Measurements from ENCODE around the gene TRUB1.

Gene TRUB1

GRCh38 chr10:114982989-114983388 is 45.0 kb downstream of the TRUB1 start:
- no peak for DNase-seq

DNA sequence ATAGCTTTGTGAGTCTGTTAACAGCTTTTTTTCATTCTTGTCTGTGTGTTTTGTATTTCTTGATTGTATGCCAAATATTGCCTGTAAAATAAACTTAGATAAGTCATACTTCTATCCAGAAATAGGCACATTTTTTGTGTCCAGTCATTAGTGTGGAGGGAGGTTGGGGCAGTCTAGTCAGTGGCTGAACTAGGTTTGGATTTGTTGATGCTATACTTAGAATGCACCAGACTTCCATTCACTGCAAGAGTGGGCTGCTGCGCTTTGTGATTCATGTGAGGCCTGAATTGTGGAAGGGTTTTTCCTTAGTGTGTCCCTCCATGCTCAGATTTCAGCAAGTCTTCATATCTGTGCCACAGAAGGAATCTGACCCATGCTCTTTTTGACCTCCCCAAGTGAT is 50.0 kb downstream of the TRUB1 start:
- DNase-seq: no peak

DNA sequence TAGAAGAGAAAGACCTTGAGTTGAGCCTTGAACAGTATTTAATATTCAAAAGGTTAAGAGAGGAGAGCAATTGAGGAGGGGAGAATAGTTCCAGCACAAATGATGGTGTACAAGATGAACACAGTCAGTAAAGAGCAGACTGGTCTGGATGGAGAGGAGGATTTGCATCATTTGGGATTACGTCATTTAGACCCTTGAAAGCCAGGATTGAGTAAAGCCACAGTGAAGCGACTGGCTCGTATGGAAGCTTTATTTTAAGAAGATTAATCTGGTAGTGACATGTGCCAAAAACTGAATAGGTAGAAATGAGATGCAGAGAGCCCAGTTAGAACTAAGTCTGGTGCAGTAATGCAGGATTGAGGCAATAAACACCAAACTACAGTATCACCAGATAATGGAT is 52.6 kb downstream of the TRUB1 start:
- no peak for DNase-seq

DNA sequence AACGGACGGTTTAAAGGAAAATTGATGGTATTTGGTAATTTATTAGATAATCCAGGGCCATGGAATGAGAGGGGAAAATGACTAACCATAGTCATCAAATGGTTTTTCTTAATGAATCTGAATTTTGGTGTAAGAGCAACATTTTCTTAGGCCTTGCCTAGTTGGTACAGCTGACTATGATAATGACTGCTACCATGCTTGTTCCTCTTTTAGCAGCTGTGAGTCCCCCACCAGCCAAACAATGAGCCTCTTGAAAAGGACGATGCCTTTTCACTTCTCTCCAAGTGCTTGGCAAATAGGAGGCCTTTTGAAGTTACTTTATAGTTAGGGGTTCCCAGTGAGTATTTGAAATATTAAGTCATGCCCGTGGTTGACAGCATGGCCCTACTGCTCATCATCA is 53.0 kb downstream of the TRUB1 start:
- no peak for DNase-seq

DNA sequence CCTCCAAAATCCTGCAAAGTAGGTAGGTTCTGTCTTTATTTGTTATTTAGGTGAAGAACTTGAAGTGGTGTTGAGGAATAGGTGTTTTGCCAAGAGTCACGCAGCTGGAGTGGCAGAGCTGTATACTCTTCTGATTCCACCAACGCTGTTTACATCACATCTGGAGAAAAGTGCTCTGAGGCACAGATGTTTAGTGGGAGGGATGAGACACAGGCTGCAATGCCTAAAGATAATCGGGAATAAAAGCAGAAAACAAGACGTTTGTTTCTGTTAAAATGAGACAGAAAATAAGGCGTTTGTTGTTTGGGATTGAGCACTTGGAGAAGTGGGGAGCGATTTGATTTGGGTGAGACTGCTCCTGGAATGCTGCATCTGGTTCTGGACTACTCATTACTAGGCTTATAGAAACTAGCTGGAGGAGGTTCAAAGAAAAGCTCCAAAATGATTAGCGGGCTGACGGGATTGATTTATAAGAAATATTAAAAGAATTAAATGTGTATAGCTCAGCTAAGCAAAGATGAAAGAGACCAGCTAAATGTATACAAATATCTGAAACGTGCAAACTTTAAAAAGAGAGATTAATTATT is 54.3 kb downstream of the TRUB1 start:
- no peak for DNase-seq

GRCh38 chr10:114995468-114996247 is 57.7 kb downstream of the TRUB1 start:
- DNase-seq: no peak

GRCh38 chr10:114996542-114996941 is 58.5 kb downstream of the TRUB1 start:
- DNase-seq: no peak

GRCh38 chr10:114998993-114999392 is 61.0 kb downstream of the TRUB1 start:
- no peak for DNase-seq

DNA sequence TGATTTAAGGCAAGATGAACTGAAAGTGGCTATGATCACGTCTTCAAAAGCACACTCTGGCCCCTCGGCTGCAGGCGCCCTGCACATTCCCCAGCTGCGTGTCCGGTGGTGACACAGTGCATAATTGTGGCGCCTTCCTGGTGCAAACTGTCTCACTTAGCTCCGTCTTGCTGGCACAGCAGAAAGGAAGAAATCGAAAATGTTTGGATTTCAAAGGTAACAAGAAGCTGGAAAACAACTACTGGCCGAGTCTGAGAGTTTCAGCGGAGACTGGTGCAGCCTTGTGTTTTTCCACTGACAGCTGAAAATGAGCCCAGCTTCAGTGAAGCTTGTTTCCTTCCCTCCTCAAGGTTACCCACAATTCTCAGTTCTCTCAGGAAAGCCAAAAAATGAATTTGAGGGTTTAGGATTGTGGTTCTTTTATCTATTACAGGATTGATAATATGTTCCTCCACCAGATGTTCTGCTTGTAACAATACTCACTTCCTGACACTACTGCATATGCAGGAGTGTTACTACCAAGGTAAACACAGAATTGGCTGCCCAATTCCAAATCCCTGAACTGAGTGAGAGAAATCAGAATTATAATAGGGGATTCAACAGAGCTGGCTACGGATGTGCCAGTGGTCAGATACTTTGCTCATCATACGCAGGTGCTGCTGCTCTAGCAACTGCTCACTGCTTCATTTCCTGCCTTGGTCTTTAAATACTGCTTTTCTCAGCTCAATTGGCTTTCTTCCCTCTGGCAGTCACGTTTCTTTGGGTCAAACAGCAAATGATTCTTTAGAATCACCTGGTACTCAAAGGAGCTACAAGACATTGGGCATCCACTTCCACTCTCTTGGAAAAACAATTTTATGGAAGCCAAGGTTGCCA is 63.7 kb downstream of the TRUB1 start:
- DNase-seq: no peak

DNA sequence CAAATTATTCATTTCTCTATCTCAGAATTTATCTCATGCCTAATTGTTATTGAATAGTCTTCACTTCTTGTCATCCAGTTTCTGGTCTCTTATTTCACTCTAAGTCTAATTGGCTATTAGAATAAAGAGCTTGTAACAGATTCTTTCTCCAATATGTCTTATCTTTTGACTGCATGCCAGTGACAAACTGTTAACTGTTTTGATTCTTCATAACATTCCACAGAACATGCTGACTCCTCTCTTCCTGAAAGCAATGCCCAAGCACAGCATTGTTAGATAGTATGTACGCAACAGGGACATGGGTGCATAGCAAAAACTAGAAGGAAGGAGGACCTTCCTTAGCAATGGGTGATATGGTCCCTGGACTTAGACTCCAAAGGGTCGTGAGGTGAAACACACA is 65.4 kb downstream of the TRUB1 start:
- DNase-seq: no peak

- DNase-seq: no peak
Observed at GRCh38 chr10:115004236-115004862, 66.4 kb downstream of the TRUB1 start.

DNA sequence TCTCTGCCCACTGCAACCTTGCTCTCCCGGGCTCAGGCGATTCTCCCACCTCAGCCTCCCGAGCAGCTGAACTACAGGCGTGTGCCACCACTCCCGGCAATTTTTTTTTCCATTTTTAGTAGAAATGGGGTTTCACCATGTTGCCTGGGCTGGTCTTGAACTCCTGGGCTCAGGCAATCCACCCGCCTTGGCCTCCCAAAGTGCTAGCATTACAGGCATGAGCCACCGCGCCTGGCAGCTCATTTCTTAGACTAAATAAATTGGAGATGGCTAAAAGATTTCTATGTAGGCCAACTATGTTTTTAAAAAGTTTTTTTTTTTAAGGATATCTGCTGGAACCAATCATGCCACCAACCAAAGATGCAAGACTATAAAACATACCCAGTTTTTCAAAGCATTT is 67.8 kb downstream of the TRUB1 start:
- no peak for DNase-seq

GRCh38 chr10:115018185-115018931 is 80.4 kb downstream of the TRUB1 start:
- no peak for DNase-seq

GRCh38 chr10:115020449-115020848 is 82.5 kb downstream of the TRUB1 start:
- DNase-seq: no peak

DNA sequence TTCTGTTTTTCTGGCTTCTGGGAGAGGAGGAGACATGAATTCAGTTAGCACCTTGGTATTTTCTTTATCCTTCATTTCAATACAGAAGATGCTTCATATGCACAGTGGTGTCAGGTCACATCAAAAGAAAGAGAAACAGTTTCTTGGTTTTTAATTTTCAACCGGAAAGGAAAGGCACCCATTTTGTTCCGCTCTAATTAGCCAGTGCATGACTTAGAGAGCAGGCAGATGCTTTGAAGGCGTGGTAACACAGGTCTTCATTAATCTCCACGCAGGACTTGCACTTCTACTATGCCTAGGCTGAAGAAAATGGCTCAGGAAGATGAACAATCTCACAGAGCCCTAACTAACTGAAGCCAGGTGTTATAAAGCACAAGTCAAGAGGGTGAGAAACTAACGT is 84.7 kb downstream of the TRUB1 start:
- no peak for DNase-seq

GRCh38 chr10:115023715-115024114 is 85.7 kb downstream of the TRUB1 start:
- DNase-seq: no peak

DNA sequence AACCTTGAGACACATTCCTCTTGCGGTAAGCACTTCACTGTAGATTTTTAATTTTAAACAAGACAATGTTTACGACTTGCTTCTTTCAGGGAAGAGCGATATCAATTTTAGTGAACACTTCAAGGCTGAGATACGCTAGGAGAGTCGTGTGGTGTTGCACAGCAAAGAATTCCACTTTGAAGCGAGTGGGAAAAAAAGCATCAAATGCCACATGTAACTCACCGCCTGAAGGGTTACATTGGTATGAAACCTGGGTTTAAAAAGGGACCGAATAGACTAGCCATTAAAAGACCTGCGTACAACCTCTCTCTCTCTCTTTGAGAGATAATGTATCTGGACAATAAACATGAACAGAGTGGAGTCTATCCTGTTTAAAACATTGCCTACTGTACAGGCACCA is 86.4 kb downstream of the TRUB1 start:
- DNase-seq: no peak

- no peak for DNase-seq
Observed at GRCh38 chr10:115026056-115026745, 88.2 kb downstream of the TRUB1 start.

- DNase-seq: no peak
Observed at GRCh38 chr10:115026746-115027140, 88.7 kb downstream of the TRUB1 start.
